HEK293 (cell line): ENCODE measurements around the gene PITPNC1.

ENCODE experiments used
- CTCF ChIA-PET: fragments of 350-600 bp; formaldehyde crosslinking; extraction: SDS; loops from one replicate; lab custom pipeline; 2021; ENCODE audit warnings: antibody characterized with exemption; lab: Yijun Ruan, JAX
- POLR2A ChIA-PET: fragments of 300-600 bp; formaldehyde crosslinking; extraction: SDS; loops from one replicate; lab custom pipeline; 2020; ENCODE audit warnings: antibody characterized with exemption, inconsistent platforms; lab: Yijun Ruan, JAX
- H3K27ac ChIP-seq: fragments of 200-500 bp; sonication (Bioruptor generic); 2 replicates; pipeline ENCODE4 v1.5.1; 2014; ENCODE audit warnings: low read depth, low read length, control low read depth, inconsistent platforms; ENCODE audit errors: extremely low read depth
- H3K36me3 ChIP-seq, 2 experiments: fragments of 200-500 bp in 1 of 2; sonication (Bioruptor generic) in 1 of 2; 1 replicate in 1 of 2; 2 replicates in 1 of 2; pipeline ENCODE4 v1.5.1; 2014 to 2017; ENCODE audit warnings: inconsistent platforms in 2 of 2, low read length in 2 of 2; ENCODE audit not compliant: control insufficient read depth in 2 of 2, insufficient read depth in 1 of 2
- H3K4me1 ChIP-seq: fragments of 200-500 bp; sonication (Bioruptor generic); 2 replicates; pipeline ENCODE4 v1.5.1; 2014; ENCODE audit warnings: mild to moderate bottlenecking, low read length, inconsistent platforms; ENCODE audit not compliant: control insufficient read depth, insufficient read depth
- H3K4me3 ChIP-seq: 2 replicates; pipeline ENCODE4 v1.5.1; 2011; ENCODE audit warnings: low read depth, mild to moderate bottlenecking, control low read depth, low read length, moderate library complexity
- H3K9me3 ChIP-seq: fragments of 200-500 bp; sonication (Bioruptor generic); 2 replicates; pipeline ENCODE4 v1.5.1; 2014; ENCODE audit warnings: low read depth, low read length, inconsistent platforms; ENCODE audit not compliant: control insufficient read depth, insufficient read depth
- KLF1 ChIP-seq: fragments of 450-650 bp; formaldehyde crosslinking; IDR thresholded peaks from 2 replicates; pipeline ENCODE4 v1.5.1; 2016; ENCODE audit warnings: missing biosample characterization, missing genetic modification characterization
- MZF1 ChIP-seq: fragments of 450-650 bp; formaldehyde crosslinking; IDR thresholded peaks from 2 replicates; pipeline ENCODE4 v1.5.1; 2017; ENCODE audit warnings: missing biosample characterization, missing genetic modification characterization, borderline replicate concordance
- PATZ1 ChIP-seq: fragments of 450-650 bp; formaldehyde crosslinking; IDR thresholded peaks from 2 replicates; pipeline ENCODE4 v1.5.1; 2016; ENCODE audit warnings: missing biosample characterization, missing genetic modification characterization
- PRDM10 ChIP-seq: fragments of 450-650 bp; formaldehyde crosslinking; IDR thresholded peaks from 2 replicates; pipeline ENCODE4 v1.5.1; 2016; ENCODE audit warnings: missing biosample characterization, missing genetic modification characterization
- RBAK ChIP-seq: fragments of 450-650 bp; formaldehyde crosslinking; IDR thresholded peaks from 2 replicates; pipeline ENCODE4 v1.5.1; 2016; ENCODE audit warnings: missing biosample characterization, missing genetic modification characterization
- SP7 ChIP-seq: fragments of 450-650 bp; formaldehyde crosslinking; IDR thresholded peaks from 2 replicates; pipeline ENCODE4 v1.5.1; 2016; ENCODE audit warnings: missing biosample characterization, missing genetic modification characterization
- TSHZ1 ChIP-seq: fragments of 450-650 bp; formaldehyde crosslinking; IDR thresholded peaks from 2 replicates; pipeline ENCODE4 v1.5.1; 2016; ENCODE audit warnings: missing biosample characterization, missing genetic modification characterization, borderline replicate concordance
- ZNF221 ChIP-seq: fragments of 450-650 bp; formaldehyde crosslinking; IDR thresholded peaks from 2 replicates; pipeline ENCODE4 v1.5.1; 2017; ENCODE audit warnings: missing biosample characterization, missing genetic modification characterization, borderline replicate concordance
- ZNF350 ChIP-seq: fragments of 450-650 bp; formaldehyde crosslinking; IDR thresholded peaks from 2 replicates; pipeline ENCODE4 v1.5.0; 2017; ENCODE audit warnings: missing biosample characterization, mild to moderate bottlenecking, missing genetic modification characterization
- ZNF48 ChIP-seq: fragments of 450-650 bp; formaldehyde crosslinking; IDR thresholded peaks from 2 replicates; pipeline ENCODE4 v1.5.1; 2016; ENCODE audit warnings: missing biosample characterization, missing genetic modification characterization
- ZNF488 ChIP-seq: fragments of 450-650 bp; formaldehyde crosslinking; IDR thresholded peaks from 2 replicates; pipeline ENCODE4 v1.5.1; 2016; ENCODE audit warnings: missing biosample characterization, missing genetic modification characterization
- ZNF501 ChIP-seq: fragments of 450-650 bp; formaldehyde crosslinking; IDR thresholded peaks from 2 replicates; pipeline ENCODE4 v1.5.1; 2016; ENCODE audit warnings: missing biosample characterization, missing genetic modification characterization
- ZNF513 ChIP-seq: fragments of 450-650 bp; IDR thresholded peaks from 2 replicates; pipeline ENCODE4 v1.5.1; 2018; ENCODE audit warnings: missing biosample characterization, missing genetic modification characterization
- ZNF658 ChIP-seq: fragments of 450-650 bp; formaldehyde crosslinking; IDR thresholded peaks from 2 replicates; pipeline ENCODE4; 2016; ENCODE audit warnings: missing biosample characterization, missing genetic modification characterization
- ZSCAN16 ChIP-seq: fragments of 450-650 bp; formaldehyde crosslinking; IDR thresholded peaks from 2 replicates; pipeline ENCODE4 v1.5.1; 2016; ENCODE audit warnings: missing biosample characterization, missing genetic modification characterization

PITPNC1 gene

GRCh38 chr17:67504182-67504581 lies 127.1 kb downstream of the PITPNC1 start:
- no peaks in the 10 kb centered on the region for H3K9me3 ChIP-seq
- H3K4me3 ChIP-seq = no peak overlapping the region
- H3K36me3 ChIP-seq = no peaks in the 10 kb centered on the region
- TF ChIP-seq ZNF501 (tag by site-specific recombination) (no peak), ZNF488 (tag by site-specific recombination) (no peak), SP7 (no peak), ZNF221 (tag by site-specific recombination) (no peak), ZNF350 (no peak), RBAK (tag by site-specific recombination) (no peak), MZF1 (tag by site-specific recombination) (no peak)
- ChIA-PET POLR2A (no interaction called here), CTCF (interaction anchor here (1.3 kb wide), 1 partner anchor 29 kb away, joined by 5 read pairs; no protein-coding TSS in a partner anchor)
- H3K27ac ChIP-seq = no peak overlapping the region
- H3K4me1 ChIP-seq = peaks cover 3% of the 10 kb centered on the region

- H3K36me3 ChIP-seq = no peaks in the 10 kb centered on the region
- H3K9me3 ChIP-seq = no peaks in the 10 kb centered on the region
- H3K27ac ChIP-seq = no peak overlapping the region
- peaks cover 6% of the 10 kb centered on the region for H3K4me1 ChIP-seq
- ChIA-PET POLR2A (no interaction called here), CTCF (no interaction called here)
- TF ChIP-seq ZNF48 (no peak), TSHZ1 (tag by site-specific recombination) (no peak), KLF1 (tag by site-specific recombination) (no peak), PATZ1 (tag by site-specific recombination) (no peak), ZNF513 (tag by site-specific recombination) (no peak), PRDM10 (tag by site-specific recombination) (no peak), ZSCAN16 (no peak), ZNF658 (no peak)
- no peak overlapping the region for H3K4me3 ChIP-seq
Observed at GRCh38 chr17:67506966-67507365, 129.9 kb downstream of the PITPNC1 start.
